GM12801 (cell line): ENCODE measurements around the gene GRIK3.

ENCODE experiments used
- CTCF ChIP-seq: IDR thresholded peaks from one replicate; pipeline ENCODE4 v1.5.1; 2011; ENCODE audit warnings: control low read depth; ENCODE audit not compliant: insufficient read length; ENCODE audit errors: extremely low read depth

Gene GRIK3

GRCh38 chr1:37006132-37006868, 28.0 kb downstream of the GRIK3 start:
- no peak for TF ChIP-seq CTCF

GRCh38 chr1:37002898-37003297, 31.4 kb downstream of the GRIK3 start:
- TF ChIP-seq CTCF, result no peak

GRCh38 chr1:37001703-37002102, 32.6 kb downstream of the GRIK3 start:
- no peak for TF ChIP-seq CTCF

- no peak for TF ChIP-seq CTCF
Observed at GRCh38 chr1:36996106-36996505, 38.2 kb downstream of the GRIK3 start.

- TF ChIP-seq CTCF, result no peak
Observed at GRCh38 chr1:36994868-36995267, 39.4 kb downstream of the GRIK3 start.

- TF ChIP-seq CTCF, result no peak
Observed at GRCh38 chr1:36994294-36994693, 40.0 kb downstream of the GRIK3 start.

- TF ChIP-seq CTCF, result no peak
Observed at GRCh38 chr1:36992139-36992943, 42.0 kb downstream of the GRIK3 start.
